Measurements from ENCODE around the gene ETFDH.
"Not testable (repeated sequence)": the region's sequence is repeated elsewhere in the genome, so short reads cannot be mapped to it uniquely, and the experiment has no call there.

The ETFDH gene

DNA sequence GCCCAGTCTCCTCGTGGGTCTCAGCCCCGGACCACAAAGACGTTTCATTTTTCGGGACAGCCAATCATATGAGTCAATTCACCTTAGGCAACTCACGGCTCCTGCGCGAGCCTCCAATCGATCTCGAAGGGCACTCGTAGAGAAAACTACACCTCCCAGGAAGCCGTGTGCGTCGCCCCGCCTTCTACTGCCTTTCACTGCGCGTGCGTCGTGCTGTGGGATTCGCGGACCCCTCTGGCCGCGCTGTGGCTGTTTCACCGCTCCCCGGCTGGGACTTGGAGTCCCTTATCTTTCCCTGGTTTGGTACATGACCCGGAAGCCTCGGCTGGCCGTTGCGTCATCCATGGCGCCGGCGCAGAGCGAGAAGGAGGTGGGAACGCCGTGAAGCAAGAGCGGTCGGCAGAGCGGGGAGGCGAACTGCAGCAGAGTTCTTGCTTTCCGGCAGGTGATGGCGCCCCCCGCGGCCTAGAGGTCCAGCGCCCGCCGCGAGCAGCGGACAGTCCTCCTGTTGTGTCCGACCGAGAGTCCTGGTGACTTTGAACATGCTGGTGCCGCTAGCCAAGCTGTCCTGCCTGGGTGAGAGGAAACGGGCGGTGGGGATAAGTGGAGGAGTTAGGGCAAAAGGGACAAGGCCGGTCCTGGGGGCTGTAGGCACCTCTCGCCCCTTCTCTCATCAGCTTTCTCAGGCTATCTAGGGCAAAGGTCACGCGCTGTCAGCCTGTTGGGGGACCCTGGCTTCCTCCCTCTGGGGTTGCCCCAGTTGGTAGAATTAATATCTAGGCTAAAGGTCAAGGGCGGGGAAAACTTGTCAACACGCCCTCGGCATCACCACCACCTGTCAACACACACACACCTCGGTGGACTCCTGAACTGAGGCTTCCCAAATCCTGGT lies at the start of gene ETFDH:
Gene ETFDH (plus strand): TSS at position 382 of the 892 bp plus-strand sequence. CDS start 161 bp downstream, at position 543.
- DNase-seq, result peak; percentile 94 to 100 (median 99)

DNA sequence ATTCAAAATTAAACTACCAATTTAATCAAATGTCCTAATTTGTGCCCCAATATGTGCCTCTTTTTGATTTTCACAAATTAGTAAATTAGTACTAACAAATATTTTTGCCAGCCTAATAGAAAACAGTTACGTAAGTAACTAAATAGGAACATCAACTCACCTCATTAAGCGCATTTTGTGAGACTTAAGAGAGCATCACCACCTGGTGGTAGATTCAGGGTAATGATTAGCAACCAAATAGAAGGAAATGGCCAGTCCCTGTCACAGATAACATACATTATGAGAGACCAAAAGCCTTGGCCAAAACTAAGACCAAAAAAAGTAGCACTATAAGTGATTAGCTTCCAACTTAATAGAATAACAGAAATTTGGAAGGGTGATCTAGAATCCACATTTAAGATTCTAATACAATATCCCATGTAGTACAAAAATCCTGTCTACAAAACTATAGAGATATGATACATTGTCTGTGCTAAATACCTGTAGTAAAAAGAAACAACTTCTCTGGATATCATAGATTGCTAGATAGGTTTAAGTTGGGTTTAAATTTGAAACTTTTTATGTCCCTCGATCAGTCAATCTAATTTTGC lies 47.1 kb upstream of the ETFDH start:
- peak in 3 of 58 donors; percentile 0 to 18 (median 16) for DNase-seq

DNA sequence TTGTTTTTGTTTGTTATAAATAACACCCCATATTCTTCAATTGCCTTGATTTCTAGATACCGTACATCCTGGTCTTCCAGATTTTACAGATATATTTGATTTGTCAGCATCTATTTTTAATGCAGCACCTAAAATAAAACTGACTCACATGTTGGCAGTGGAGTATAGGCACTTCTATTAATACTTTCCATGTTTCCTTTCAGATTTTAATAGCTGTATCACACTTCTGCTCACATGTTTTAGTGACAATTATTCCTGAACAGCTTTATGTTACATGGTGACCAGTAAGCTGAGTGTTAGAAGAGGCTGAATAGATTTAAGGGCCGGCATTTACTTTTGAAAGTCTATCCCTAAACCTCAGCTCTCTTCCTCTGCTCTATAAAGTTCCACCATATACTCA lies 46.6 kb upstream of the ETFDH start:
- DNase-seq, result no peak

DNA sequence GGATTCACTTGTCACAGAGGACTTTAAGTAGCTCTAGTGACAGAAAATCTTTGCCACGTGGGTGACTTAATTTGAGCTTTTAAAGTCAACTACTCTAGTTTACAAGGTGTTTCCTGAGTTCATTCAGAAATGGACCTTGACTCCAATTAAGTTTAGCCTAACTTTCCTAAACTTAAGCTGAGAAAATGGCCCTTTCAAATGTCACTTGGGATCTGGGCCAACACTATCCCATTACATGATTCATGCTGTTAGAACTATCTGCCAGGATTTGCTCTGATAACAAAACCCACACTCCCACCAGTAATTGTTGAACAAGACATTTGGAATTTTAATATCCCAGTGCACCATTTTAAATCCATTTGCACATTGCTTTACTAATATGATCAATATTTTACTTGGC lies 41.2 kb upstream of the ETFDH start:
- no peak for DNase-seq

DNA sequence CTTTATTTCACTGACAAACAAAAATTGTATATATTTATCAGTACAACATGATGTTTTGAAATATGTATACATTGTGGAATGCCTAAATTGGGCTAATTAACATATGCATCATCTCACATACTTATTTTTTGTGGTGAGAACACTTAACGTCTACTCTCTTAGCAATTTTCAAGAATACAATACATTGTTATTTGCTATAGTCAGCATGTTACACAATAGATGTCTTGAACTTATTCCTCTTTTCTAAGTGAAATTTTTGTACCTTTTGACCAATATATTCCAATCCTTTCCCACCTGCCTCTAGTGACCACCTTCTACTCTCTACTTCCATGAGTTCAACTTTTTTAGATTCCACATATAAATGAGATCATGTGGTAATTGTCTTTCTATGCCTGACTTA lies 35.5 kb upstream of the ETFDH start:
- DNase-seq, result no peak

DNA sequence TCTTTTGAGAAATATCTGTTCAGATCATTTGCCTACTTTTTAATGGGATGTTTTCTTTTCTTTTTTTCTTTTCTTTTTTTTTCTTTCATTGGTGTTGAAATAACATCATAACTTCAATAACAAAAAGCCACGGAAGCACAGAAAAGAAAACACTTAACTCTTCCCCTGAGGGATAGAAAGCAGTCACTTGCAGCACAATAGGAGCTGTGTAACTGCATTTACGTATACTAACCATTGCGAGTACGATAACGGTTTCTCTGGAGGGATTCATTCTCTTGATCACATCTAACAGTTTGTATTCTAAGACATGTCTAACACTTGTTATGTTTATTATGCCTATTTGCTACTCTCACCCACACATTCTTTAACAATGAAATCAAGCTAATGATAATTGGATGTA lies 27.7 kb upstream of the ETFDH start:
- DNase-seq, result no peak

DNA sequence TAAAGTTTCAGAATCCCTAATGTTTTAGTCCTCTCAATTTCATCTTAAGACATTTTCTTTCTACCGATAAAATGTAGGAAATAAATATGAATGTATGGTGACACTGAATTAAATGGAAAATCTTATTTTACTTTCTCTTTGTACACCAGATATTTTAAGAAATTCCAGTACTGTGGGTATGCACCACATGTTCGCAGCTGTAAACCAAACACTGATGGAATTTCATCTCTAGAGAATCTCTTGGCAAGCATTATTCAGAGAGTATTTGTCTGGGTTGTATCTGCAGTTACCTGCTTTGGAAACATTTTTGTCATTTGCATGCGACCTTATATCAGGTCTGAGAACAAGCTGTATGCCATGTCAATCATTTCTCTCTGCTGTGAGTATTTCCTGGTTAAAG lies 27.3 kb upstream of the ETFDH start:
- DNase-seq, result no peak

DNA sequence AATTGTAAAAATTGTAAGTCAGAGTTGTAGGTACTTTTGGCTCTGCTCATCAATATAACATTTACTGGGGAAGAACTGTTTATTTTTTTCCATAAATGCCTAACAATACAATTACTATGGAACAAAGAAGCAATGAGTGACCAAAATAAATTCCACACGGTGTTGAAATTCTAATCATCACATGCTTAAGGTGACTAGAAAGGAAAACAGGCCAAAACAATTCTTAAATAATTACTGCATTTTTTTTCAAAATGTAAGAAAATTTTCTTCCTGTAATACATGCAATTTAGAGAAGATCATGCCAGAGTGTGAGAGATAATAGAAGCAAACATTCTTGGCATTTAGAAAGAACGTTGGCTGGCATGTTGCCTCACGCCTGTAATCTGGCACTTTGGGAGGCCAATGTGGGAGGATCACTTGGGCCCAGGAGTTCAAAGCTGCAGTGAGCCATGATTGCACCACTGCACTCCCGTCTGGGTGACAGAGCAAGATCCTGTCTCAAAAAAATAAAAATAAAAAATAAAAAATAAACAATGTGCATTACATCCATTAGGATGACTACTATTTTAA lies 22.9 kb upstream of the ETFDH start:
- DNase-seq, result no peak

DNA sequence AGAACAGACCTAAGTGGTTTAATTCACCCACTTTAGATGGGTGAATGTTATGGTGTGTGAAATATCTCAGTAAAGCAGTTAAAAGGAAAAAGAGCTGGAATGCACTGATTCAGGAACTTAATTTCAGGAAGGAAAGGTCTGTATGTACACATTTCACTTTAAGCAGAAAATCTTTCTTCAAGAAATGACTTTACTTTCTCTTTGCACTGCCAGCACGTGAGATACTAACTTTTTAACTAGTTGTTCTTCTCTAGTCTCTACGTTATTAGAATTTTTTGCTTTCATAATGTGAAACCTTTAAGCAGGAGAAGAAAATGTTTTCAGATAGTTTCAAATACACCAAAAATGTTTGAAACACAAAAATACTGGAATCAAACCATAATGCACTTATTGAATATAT lies 19.2 kb upstream of the ETFDH start:
- no peak for DNase-seq

DNA sequence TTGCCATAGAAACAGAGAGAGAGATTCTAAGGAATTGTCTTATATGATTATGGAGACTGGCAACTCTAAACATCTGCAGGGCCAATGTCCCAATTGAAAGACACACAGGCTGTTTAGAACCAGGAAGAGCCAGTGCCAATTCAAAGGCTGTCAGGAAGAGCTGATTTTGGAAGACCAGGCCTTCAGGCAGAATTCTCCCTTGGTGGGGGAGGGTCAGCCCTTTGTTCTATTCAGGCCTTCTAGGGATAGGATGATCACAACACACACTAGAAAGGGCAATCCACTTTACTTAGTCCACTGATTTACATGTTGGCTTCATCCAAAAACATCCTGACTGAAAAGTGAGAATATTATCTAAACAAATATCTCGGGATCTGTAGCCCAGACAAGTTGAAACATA lies 15.7 kb upstream of the ETFDH start:
- DNase-seq, result no peak

DNA sequence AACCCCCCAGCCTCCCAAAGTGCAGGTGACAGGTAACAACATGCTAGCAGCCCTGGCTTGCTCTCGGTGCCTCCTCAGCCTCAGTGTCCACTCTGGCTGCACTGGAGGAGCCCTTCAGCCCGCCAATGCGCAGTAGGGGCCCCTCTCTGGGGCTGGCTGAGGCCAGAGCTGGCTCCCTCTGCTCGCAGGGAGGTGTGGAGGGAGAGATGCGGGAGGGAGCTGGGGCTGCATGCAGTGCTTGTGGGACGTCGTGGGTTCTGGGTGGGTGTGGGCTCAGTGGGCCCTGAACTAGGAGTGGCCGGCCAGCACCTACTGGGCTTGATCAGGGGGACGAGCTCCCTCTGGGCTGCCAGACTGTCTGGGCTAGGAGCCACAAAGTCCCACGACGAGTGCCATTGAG lies 14.8 kb upstream of the ETFDH start:
- DNase-seq, result no peak

DNA sequence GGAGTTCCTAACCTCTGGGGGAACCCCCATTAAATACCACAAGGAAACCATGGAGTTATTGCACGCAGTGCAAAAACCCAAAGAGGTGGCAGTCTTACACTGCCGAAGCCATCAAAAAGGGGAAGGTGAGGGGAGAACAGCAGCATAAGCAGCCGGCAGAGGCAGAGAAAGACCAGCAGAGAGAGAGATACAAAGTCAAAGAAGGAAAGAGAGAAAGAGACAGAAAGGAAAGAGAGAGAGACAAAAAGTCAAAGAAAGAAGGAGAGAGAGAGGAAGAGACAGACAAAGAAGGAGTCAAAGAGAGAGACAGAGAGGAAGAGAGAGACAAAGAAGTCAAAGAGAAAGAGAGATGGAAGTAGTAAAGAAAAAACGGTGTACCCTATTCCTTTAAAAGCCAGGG lies 8.8 kb upstream of the ETFDH start:
- DNase-seq, result not testable (repeated sequence)

DNA sequence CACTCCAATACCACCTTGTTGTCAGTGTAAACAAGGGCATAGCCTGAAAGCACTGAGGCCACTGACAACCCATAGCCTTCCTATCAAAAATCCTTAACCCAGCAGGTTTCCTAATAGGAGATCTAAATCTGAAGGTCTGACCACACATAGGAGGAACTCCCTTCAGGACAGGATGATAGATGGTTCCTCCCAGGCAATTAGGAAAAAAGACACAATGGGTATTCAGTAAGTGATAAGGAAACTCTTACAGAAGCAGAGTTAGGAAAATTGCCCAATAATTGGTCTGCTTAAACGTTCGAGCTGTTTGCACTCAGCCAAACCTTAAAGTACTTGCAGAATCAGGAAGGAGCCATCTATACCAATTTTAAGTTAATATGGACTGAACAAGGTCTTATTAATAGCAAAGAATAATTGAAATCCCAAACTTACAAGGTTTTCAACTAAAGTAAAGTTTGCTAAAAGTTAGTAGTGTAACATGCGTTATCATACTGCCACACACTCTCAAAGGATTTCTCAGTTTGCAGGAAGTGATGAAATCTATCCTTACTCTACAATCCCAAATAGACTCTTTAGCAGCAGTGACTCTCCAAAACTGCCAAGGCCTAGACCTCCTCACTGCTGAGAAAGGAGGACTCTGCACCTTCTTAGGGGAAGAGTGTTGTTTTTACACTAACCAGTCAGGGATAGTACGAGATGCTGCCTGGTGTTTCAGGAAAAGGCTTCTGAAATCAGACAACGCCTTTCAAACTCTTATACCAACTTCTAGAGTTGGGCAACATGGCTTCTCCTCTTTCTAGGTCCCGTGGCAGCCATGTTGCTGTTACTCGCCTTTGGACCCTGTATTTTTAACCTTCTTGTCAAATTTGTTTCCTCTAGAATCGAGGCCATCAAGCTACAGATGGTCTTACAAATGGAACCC lies 8.1 kb upstream of the ETFDH start:
- DNase-seq, result not testable (repeated sequence)

DNA sequence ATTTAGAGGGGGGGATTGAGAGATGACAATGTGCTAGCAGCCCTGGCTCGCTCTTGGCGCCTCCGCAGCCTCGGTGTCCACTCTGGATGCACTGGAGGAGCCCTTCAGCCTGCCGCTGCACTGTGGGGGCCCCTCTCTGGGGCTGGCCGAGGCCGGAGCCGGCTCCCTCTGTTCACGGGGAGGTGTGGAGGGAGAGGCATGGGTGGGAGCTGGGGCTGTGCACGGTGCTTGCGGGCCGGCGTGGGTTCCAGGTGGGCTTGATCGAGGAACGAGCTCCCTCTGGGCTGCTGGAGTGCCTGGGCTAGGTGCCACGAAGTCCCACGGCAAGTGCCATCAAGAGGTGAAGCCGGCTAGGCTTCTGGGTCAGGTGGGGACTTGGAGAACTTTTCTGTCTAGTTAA lies 7.3 kb upstream of the ETFDH start:
- DNase-seq, result peak in 1 of 58 donors; percentile 4

DNA sequence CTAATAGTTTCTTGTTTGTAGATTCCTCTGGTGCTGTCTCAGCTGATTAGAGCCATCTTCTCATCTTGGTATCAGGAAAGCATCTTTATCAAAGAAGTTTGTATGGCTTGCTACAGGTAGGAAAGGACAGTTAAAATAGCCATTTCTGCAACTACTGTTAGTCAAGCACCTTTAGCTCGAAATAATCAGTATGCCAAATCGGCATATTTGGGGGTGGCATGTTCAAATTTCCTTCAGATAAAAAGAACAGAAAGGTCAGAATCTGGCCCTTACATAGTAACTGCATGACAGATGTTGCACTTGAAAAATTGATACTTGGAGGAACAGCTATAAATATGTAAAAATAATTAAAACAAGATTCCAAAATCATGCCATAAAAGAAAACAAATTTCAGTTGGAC lies 5.2 kb upstream of the ETFDH start:
- no peak for DNase-seq

DNA sequence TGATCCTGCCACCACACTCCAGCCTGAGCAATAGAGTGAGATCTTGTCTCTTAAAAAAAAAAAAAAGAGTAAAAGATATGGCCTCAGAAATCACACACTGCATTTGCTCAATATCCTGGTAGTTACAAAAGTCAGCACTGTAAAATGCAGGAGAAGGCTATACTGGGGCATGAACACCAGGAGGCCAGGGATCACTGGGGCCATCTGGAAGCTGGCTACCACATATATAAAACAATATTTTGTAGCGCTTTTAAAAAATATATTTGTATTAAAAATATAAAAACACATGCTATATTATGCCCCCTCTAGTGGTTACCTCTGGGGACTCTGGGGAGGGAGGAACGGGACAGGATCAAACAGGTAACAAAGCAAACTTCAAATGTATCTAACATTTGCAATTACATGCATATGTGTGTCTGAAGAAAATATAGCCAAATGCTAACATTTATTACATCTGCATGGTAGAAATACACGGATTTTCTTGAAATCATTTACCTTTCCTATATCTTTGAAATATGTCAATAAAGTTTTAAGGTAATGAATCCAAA lies 4.4 kb upstream of the ETFDH start:
- no peak for DNase-seq

DNA sequence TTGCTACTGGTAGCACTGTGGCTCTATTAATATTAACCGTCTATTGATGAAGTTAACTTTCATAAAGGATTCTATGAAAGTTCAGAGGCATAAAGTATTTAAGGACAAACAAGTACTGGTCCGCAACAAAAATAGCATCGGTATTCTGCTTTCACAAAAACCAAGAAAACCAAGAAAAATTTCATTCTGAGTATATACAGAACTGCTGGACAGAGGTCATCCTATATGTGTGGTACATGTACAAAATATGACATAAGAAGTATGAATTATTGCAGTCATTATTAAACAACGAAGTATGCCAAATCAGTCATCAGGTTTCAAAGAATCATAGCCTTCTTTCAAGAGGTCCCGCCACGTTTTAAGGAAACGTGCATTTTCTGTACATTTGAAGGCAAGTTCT lies 2.8 kb upstream of the ETFDH start:
- DNase-seq, result no peak

DNA sequence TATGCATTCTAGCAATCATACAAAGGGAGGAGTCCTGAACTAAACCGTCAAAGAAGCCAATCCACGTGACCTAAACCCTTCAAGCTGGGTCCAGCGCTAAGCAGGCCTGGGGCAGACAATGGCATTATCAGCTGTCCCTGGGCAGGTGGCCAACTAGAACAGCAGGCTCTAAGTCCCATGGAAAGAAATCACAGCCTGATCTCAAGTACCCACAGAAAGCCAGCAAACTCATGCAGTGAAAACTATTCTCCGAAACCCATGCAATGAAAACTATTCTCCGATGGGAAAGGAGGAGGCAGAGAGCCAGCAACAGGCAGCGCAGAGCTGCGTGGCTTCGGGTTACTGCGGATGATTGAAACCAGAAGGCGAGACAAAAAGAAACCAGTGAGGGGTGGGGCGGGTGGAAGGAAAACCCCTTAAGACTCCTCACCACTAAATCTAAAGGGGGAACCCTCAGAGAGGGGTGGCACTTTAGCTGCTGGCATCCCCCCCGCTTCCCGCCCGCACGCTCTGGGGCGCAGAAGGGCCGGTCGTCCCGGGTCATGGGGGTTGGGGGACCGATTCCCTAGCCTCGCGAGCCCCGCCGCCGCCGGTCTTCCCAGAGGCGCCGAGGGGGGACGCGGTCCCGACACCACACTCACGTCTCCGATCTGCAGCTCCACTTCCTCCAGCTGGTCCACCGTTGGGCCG lies 976 bp upstream of the ETFDH start:
- DNase-seq, result peak in 47 of 58 donors; percentile 6 to 77 (median 39)

DNA sequence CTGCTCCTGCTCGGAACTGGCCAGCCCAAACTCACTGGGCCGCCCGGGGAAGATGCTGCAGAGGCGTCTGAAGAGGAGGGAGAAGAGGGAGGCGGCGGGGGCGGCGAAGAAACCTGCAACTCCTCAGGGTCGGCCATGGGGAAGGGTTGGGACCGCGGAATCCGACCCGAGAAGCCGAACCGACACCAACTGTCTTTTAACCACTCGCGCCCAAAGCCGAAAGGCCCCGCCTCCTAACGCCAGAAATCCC lies 506 bp upstream of the ETFDH start, which contains the start of gene C4orf46:
Gene C4orf46 (minus strand): TSS at position 223 of the 250 bp plus-strand sequence. CDS start 86 bp downstream, at position 137.
- no peak for DNase-seq

DNA sequence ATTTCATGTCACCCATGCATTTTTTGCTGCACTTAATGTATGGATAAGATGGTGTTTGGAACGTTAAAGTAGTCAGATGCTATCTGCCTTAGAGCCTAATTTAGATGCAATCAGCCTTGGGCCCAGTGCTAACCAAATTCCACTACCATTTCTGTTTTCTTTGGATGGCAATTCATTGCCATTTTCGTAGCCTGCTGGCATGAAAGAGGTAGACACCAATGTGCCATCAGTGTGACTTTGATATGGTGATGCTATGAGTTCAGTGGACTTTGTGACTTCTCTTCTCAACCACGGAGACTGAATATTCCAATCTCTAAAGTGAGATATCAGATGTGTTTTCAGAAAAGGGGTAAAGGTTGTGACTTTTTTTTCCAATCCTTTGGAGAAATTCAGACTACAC lies 1.5 kb downstream of the ETFDH start:
- no peak for DNase-seq

DNA sequence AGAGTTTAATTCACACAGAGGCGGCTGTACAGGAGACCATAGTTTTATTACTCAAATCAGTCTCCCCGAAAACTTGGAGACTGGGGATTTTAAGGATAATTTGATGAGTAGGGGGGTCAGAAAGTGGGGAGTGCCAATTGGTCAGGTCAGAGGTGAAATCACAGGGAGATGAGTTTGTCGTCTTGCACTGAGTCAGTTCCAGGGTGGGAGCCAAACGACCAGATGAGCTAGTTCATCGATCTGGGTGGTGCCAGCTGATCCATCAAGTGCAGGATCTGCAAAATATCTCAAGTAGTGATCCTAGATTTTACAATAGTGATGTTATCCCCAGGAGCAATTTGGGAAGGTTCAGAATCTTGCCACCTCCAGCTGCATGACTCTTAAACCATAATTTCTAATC lies 4.0 kb downstream of the ETFDH start:
- DNase-seq, result no peak

Data from anterior cingulate cortex (tissue), 58 donors.